VCaP (cell line): Measurements from ENCODE around the gene NEUROD2.

ENCODE experiments used
- H3K27ac ChIP-seq: fragments of 450-650 bp; 2 replicates; pipeline ENCODE4 v1.5.1; 2017
- TF ChIP-seq, protein P1 (sequence below): fragments of 450-650 bp; conservative IDR thresholded peaks from 2 replicates; pipeline ENCODE4 v1.5.1; 2017; ENCODE audit warnings: mild to moderate bottlenecking, moderate library complexity

NEUROD2 gene

DNA sequence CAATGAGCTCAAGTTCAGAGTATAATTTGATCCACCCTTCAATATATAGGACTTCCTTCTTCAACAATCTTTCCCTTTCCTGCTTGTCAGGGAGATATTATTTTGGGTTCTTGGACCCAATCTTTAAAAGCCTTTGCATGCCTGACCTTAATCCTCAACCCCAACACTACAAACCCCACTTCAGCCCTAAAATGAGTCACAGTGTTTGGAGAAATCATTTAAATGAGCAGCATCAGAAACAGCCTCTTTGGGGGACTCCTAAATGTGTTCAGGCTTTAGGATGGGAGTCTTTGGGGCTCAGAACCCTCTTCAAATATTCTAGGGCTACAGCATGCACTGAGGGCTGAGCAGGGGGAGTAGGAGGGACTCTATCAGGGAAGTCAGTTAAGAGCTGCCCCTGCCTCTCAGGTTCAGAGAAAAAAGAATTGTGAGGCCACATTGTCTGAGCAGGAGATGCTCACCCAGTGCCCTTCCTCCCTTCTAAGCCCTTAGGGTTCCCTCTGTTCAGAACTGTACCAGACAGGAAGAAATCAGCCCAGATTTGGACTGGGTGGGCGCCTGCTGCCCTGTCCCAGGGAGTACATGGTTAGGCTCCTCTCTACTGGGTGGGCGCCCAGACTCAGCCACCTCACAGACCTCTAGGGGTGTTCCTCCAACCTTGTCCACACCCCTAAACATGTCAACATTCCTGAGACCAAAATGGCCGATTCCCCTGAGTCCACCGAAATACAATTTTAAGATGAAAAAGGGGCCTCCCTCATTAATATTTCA is 5.0 kb downstream of the NEUROD2 start:
- TF ChIP-seq, protein P1, sequence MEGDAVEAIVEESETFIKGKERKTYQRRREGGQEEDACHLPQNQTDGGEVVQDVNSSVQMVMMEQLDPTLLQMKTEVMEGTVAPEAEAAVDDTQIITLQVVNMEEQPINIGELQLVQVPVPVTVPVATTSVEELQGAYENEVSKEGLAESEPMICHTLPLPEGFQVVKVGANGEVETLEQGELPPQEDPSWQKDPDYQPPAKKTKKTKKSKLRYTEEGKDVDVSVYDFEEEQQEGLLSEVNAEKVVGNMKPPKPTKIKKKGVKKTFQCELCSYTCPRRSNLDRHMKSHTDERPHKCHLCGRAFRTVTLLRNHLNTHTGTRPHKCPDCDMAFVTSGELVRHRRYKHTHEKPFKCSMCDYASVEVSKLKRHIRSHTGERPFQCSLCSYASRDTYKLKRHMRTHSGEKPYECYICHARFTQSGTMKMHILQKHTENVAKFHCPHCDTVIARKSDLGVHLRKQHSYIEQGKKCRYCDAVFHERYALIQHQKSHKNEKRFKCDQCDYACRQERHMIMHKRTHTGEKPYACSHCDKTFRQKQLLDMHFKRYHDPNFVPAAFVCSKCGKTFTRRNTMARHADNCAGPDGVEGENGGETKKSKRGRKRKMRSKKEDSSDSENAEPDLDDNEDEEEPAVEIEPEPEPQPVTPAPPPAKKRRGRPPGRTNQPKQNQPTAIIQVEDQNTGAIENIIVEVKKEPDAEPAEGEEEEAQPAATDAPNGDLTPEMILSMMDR, result no peak
- H3K27ac ChIP-seq, result no peak overlapping the region

DNA sequence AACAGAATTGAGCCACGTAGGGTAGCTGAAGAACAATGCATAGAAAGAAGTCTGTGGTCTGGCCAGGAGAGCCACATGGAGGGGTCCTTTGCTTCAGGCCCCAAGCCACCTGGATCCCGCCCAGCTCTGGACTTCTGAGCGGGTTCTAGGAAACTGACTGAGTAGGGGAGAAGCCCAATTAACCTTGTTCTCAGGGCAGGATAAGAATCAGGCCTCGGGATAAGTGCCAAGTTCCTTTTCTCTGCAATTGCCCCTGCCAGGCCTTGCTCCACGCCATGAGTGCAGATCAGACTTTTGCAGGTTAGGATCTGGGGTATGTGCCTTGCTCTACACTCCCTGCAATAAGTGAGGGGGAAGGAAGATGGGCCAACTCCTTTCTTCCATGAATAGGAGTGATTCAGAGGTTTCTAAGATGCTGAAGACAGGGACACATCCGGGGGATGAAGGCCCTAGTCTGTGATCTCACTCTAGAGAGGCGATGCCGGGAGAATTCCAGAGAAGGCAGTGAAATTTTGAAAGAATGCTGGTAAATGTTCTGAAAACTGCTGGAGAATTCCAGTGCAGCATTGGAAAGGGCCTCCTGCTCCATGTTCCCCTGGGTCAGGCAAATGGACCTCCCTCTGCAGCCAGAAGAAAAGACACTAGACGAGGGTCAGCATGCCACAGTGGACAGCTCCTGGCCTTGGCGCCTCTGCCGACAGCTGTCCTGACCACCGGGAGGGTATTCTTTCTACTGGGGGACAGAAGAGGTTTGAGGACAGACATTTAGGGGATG is 5.8 kb downstream of the NEUROD2 start:
- TF ChIP-seq, protein P1, result no peak

DNA sequence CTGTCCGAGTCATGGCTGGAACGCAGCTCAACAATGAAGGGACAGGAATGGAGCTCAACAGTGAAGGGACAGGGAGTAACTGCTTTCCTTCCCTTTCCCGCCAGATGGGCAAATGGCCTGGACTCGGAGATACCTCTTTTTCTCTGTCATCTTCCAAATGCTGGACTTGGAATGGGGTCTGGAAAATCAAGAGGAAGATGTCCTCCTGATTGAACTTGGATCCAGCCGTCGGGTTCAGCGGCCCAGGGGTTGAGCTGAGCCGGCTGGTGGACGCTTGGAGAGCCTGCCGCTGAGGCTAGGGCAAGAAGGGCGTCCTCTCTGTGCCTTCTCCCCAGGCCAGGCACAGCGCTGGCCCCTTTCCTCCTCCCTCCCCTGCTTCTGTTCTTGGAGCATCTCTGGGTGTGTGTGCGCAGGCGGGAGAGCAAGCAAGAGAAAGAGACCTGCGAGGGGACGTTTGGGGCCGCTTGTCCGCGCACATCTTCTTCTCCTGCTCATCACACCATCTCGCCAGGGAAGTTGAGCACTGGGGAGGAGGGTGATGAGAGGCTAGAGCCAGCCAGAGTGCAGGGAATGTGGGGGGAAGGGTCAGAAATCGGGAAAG is 6.6 kb downstream of the NEUROD2 start:
- TF ChIP-seq, protein P1, result no peak

More for the DNA sequence above, 5.8 kb downstream of the NEUROD2 start:
- no peak overlapping the region for H3K27ac ChIP-seq

DNA sequence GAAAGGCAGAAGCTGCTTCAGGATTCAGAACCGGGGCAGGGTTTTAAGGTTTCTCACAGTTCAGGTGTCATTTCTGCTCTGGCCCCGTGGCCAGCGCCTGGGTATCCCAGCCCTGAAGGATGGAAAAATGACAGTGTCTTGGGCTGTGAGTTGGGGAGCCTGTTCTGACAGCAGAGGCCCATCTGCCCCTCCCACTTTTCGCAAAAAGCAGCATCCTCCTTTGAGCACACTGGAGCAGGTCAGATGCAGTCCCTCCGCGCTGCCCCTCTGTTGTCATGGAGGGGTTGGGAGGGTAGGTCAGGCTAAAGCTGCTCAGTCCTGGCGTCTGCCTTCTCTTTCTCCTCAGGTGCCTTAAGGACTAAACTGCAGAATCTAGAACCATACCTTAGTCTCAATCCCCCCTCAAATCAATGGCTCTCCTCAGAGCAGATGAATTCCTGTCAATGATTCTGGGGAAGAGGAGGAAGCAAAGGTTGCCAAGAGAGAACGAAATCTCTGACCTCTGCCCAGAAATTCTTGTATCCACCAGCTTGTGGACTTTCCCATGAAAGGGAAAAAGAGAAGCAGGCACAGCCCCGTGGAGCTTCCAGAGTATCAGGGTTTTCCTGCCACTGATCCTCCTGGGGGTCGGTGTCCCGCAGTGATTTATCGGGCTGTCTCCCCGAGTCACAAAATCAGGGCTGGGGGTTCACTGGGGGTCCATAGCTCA is 7.3 kb downstream of the NEUROD2 start:
- TF ChIP-seq, protein P1, result no peak
- no peak overlapping the region for H3K27ac ChIP-seq

More for the DNA sequence above, 6.6 kb downstream of the NEUROD2 start:
- H3K27ac ChIP-seq, result no peak overlapping the region

DNA sequence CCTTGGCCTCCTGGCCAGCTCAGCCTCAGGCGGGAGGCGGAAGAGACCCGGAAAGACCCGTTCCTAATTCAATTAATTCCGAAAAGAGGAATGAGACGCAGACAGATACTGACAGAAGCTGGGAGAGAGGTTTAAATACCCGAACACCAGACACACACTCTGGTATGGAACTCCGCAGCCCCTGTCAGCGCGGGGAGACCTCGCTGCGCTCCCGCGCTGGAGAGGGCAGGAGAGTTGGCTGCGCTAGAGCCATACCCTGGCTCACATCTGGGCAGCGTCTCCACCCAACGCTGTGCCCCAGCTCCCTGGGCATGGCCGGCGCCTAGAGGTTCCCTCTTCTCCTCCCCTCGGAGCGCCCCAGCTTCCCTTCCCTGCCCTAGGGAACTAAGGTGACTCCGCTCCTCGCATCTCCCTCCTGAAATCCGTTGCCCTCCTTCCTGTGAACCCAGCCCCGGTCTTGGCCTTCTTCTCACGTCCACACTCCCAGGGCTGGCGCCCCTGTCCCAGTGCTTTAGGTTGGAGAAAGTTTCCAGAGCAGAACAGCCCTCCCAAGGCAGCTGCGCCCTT is 8.0 kb downstream of the NEUROD2 start:
- no peak overlapping the region for H3K27ac ChIP-seq
- TF ChIP-seq, protein P1, result no peak

DNA sequence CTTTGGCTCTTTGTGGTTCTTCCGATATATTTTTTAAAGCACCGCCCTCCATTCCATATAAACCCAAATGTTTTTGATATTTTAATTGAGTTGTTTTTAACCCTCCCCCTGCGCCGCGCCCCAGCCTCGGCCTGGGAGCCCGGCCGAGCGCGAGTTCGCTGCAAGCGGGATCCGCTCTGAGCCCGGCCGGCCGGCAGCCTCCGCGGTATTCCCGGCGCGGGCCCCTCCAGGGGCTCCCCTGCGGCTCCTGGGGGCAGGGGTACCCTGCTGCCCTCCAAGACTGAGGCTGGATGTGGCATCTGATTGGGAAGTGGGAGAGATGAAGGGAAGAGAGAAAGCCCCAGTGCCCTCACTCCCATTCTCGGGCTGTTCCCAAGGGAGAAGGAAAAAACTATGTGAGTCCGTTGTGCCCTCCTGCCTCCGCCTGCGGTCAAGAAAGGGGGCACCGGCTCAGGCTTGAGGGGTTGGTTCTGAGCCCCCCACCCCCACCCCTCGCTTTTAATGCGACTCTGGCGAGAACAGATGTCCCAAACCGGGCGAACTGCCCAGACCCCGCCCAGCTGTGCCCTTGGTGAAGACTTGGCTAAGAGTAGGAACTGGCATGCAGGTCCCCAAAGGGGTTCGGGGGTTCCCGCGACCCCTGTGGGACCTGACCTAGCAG is 8.6 kb downstream of the NEUROD2 start:
- TF ChIP-seq, protein P1, result no peak
- no peak overlapping the region for H3K27ac ChIP-seq
